ENCODE results near the gene ARHGAP40. TPM values are rescaled to one million over a fixed set of nuclear protein-coding genes. Genes with fewer than 3 reads are reported as not detected.

The ARHGAP40 gene
- total and polyA plus RNA-seq, 9 of the 15 experiments (the other 6 are each of a cell fraction or from before 2014, with no cell fraction given), result not detected

DNA sequence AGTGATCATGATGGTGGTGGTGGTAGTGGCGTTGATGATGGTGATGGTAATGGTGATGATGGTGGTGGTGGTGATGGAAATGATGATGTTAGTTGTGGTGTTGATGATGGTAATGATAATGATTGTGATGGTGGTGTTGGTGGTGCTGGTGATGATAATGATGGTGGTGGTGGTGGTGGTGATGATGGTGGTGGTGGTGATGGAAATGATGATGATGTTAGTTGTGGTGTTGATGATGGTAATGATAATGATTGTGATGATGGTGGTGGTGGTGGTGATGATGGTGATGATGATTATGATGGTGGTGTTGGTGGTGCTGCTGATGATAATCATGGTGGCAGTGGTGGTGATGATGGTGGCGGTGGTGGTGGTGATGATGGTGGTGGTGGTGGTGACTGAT is 51.4 kb downstream of the ARHGAP40 start:
- FAIRE-seq, result peak; percentile 85
- POLR2A ChIA-PET, result no interaction called here
- in situ Hi-C loops (cut with MboI), result no loop called here

More for the DNA sequence above, 51.4 kb downstream of the ARHGAP40 start:
- BruUV-seq (replicated peaks), result no TSS peak
- TF ChIP-seq ZNF232 (CRISPR knock-in tag; IDR thresholded peaks at IDR 0.05), result no peak
- TF ChIP-seq ZNF311 (CRISPR knock-in tag; IDR thresholded peaks at IDR 0.05), result no peak
- TF ChIP-seq MTA3 (IDR thresholded peaks at IDR 0.05; ENCODE audit: borderline replicate concordance), result no peak
- TF ChIP-seq, protein P1, sequence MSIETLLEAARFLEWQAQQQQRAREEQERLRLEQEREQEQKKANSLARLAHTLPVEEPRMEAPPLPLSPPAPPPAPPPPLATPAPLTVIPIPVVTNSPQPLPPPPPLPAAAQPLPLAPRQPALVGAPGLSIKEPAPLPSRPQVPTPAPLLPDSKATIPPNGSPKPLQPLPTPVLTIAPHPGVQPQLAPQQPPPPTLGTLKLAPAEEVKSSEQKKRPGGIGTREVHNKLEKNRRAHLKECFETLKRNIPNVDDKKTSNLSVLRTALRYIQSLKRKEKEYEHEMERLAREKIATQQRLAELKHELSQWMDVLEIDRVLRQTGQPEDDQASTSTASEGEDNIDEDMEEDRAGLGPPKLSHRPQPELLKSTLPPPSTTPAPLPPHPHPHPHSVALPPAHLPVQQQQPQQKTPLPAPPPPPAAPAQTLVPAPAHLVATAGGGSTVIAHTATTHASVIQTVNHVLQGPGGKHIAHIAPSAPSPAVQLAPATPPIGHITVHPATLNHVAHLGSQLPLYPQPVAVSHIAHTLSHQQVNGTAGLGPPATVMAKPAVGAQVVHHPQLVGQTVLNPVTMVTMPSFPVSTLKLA (conservative IDR thresholded peaks at IDR 0.05), result no peak
- TF ChIP-seq PHB (CRISPR knock-in tag; IDR thresholded peaks at IDR 0.05), result no peak
- TF ChIP-seq, protein P2, sequence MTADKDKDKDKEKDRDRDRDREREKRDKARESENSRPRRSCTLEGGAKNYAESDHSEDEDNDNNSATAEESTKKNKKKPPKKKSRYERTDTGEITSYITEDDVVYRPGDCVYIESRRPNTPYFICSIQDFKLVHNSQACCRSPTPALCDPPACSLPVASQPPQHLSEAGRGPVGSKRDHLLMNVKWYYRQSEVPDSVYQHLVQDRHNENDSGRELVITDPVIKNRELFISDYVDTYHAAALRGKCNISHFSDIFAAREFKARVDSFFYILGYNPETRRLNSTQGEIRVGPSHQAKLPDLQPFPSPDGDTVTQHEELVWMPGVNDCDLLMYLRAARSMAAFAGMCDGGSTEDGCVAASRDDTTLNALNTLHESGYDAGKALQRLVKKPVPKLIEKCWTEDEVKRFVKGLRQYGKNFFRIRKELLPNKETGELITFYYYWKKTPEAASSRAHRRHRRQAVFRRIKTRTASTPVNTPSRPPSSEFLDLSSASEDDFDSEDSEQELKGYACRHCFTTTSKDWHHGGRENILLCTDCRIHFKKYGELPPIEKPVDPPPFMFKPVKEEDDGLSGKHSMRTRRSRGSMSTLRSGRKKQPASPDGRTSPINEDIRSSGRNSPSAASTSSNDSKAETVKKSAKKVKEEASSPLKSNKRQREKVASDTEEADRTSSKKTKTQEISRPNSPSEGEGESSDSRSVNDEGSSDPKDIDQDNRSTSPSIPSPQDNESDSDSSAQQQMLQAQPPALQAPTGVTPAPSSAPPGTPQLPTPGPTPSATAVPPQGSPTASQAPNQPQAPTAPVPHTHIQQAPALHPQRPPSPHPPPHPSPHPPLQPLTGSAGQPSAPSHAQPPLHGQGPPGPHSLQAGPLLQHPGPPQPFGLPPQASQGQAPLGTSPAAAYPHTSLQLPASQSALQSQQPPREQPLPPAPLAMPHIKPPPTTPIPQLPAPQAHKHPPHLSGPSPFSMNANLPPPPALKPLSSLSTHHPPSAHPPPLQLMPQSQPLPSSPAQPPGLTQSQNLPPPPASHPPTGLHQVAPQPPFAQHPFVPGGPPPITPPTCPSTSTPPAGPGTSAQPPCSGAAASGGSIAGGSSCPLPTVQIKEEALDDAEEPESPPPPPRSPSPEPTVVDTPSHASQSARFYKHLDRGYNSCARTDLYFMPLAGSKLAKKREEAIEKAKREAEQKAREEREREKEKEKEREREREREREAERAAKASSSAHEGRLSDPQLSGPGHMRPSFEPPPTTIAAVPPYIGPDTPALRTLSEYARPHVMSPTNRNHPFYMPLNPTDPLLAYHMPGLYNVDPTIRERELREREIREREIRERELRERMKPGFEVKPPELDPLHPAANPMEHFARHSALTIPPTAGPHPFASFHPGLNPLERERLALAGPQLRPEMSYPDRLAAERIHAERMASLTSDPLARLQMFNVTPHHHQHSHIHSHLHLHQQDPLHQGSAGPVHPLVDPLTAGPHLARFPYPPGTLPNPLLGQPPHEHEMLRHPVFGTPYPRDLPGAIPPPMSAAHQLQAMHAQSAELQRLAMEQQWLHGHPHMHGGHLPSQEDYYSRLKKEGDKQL (CRISPR knock-in tag; IDR thresholded peaks at IDR 0.05; ENCODE audit: borderline replicate concordance), result no peak
- no peak for TF ChIP-seq ZNF282 (CRISPR knock-in tag; IDR thresholded peaks at IDR 0.05)
- TF ChIP-seq DIDO1 (tag; IDR thresholded peaks at IDR 0.05; ENCODE audit: low read depth), result no peak
- TF ChIP-seq NR2F6 (CRISPR knock-in tag; IDR thresholded peaks at IDR 0.05), result no peak
- no peak for TF ChIP-seq BCL6 (CRISPR knock-in tag; IDR thresholded peaks at IDR 0.05)
- WGBS (ENCODE audit: insufficient coverage, low coverage, missing lambda C conversion rate), result 0% methylated on average over 2 of the region's 2 CpGs
- no peak for DNase-seq (ENCODE audit: extremely low read depth in 1 of 4, low spot score in 3 of 4)
- no peak overlapping the region for H3K9ac ChIP-seq (ENCODE audit: insufficient read depth in 1 of 2, low read depth in 2 of 2, low read length in 2 of 2)
- H3K79me2 ChIP-seq (ENCODE audit: control insufficient read depth, insufficient read depth, low read length), result no peaks in the 10 kb centered on the region
- H3K9me1 ChIP-seq (ENCODE audit: control insufficient read depth, insufficient read depth, low read length), result no peaks in the 10 kb centered on the region
- intact Hi-C loops (cut with micrococcal nuclease), result no loop called here
- no peak overlapping the region for H3K27ac ChIP-seq (ENCODE audit: extremely low read depth, low read depth, low read length)
- no peak overlapping the region for H3K4me3 ChIP-seq
- ATAC-seq, result no peak
- H3K4me1 ChIP-seq (replicated peaks in 1 of 2; ENCODE audit: control insufficient read depth in 2 of 2, insufficient read depth in 2 of 2, low read length in 2 of 2), result no peaks in the 10 kb centered on the region
- no peaks in the 10 kb centered on the region for H3K36me3 ChIP-seq (ENCODE audit: control insufficient read depth, insufficient read depth, low read length)
- H4K20me1 ChIP-seq (replicated peaks; ENCODE audit: control insufficient read depth, insufficient read depth, low read length), result peaks cover 12% of the 10 kb centered on the region; the same call in 1 of the 2 replicates
- H2AFZ ChIP-seq (ENCODE audit: low read depth, low read length), result no peak overlapping the region
- no peak overlapping the region for H3K4me2 ChIP-seq (ENCODE audit: insufficient read depth, low read length)
- CTCF ChIA-PET (ENCODE audit: low intra/inter-chr PET ratio), result no interaction called here
- no peaks in the 10 kb centered on the region for H3K9me3 ChIP-seq (replicated peaks; ENCODE audit: control insufficient read depth, insufficient read depth, low read depth, low read length)
- peaks cover 10 to 47% of the 10 kb centered on the region in 2 experiments for H3K27me3 ChIP-seq (ENCODE audit: control insufficient read depth in 2 of 2, insufficient read depth in 2 of 2, low read length in 2 of 2)

Data from K562 (cell line).